Stimulated activated CD8-positive, alpha-beta memory T cell treated with anti-CD3 and anti-CD28 coated beads, Interleukin-12 subunit alpha, Interleukin-12 subunit beta, amount 100 ng/mL, for 1 hour (primary cell): ENCODE data around the gene ARHGEF18.
A peak's percentile ranks its signal among the peaks of the same experiment; 100 is the strongest.
"Not testable (repeated sequence)": the region's sequence is repeated elsewhere in the genome, so short reads cannot be mapped to it uniquely, and the experiment has no call there.

Experiments used
- DNase-seq: peaks from one replicate; pipeline ENCODE4 v3.0.0-alpha.2; 2020; ENCODE audit warnings: low read depth

The ARHGEF18 gene

GRCh38 chr19:7348587-7349230 is at the start of gene ARHGEF18:
Gene ARHGEF18 (plus strand): TSS chr19:7348937. CDS start chr19:7362891, 13,954 bp downstream.
- DNase-seq = peak; percentile 39

GRCh38 chr19:7301525-7301924 is 47.2 kb upstream of the ARHGEF18 start:
- DNase-seq = no peak

- DNase-seq = no peak
Observed at GRCh38 chr19:7303470-7303869, 45.3 kb upstream of the ARHGEF18 start.

- DNase-seq = no peak
Observed at GRCh38 chr19:7304200-7304599, 44.5 kb upstream of the ARHGEF18 start.

GRCh38 chr19:7307590-7308218 is 41.0 kb upstream of the ARHGEF18 start:
- no peak for DNase-seq

- not testable (repeated sequence) for DNase-seq
Observed at GRCh38 chr19:7308327-7308726, 40.4 kb upstream of the ARHGEF18 start.

GRCh38 chr19:7311911-7312310 is 36.8 kb upstream of the ARHGEF18 start:
- no peak for DNase-seq

GRCh38 chr19:7312816-7313215 is 35.9 kb upstream of the ARHGEF18 start:
- no peak for DNase-seq

GRCh38 chr19:7318176-7318575 is 30.6 kb upstream of the ARHGEF18 start:
- DNase-seq = no peak

- DNase-seq = no peak
Observed at GRCh38 chr19:7326105-7326877, 22.4 kb upstream of the ARHGEF18 start.

GRCh38 chr19:7327802-7328201 is 20.9 kb upstream of the ARHGEF18 start:
- no peak for DNase-seq

GRCh38 chr19:7328647-7329046 is 20.1 kb upstream of the ARHGEF18 start:
- no peak for DNase-seq

- no peak for DNase-seq
Observed at GRCh38 chr19:7331446-7331845, 17.3 kb upstream of the ARHGEF18 start.

- no peak for DNase-seq
Observed at GRCh38 chr19:7333198-7334118, 15.3 kb upstream of the ARHGEF18 start.

GRCh38 chr19:7336321-7336973 is 12.3 kb upstream of the ARHGEF18 start:
- no peak for DNase-seq

- DNase-seq = no peak
Observed at GRCh38 chr19:7337380-7338194, 11.2 kb upstream of the ARHGEF18 start.

- peak; percentile 78 for DNase-seq
Observed at GRCh38 chr19:7340959-7341837, 7.5 kb upstream of the ARHGEF18 start.

- no peak for DNase-seq
Observed at GRCh38 chr19:7342143-7342542, 6.6 kb upstream of the ARHGEF18 start.

GRCh38 chr19:7346488-7346971 is 2.2 kb upstream of the ARHGEF18 start:
- no peak for DNase-seq
